Measurements from ENCODE around the gene LRPAP1.

The LRPAP1 gene

GRCh38 chr4:3468154-3468553 lies 64.1 kb downstream of the LRPAP1 start:
- ATAC-seq, result no peak
- no peak for TF ChIP-seq RARB (CRISPR knock-in tag; IDR thresholded peaks at IDR 0.05)
- TF ChIP-seq CREB5 (CRISPR knock-in tag; IDR thresholded peaks at IDR 0.05; ENCODE audit: low read depth), result no peak
- no peak for TF ChIP-seq OSR1 (CRISPR knock-in tag; IDR thresholded peaks at IDR 0.05)
- no peak for TF ChIP-seq POU6F1 (CRISPR knock-in tag; IDR thresholded peaks at IDR 0.05; ENCODE audit: borderline replicate concordance, low read depth)
- TF ChIP-seq ZNF565 (CRISPR knock-in tag; conservative IDR thresholded peaks at IDR 0.05; ENCODE audit: low read depth), result no peak
- TF ChIP-seq BACH2 (CRISPR knock-in tag; IDR thresholded peaks at IDR 0.05; ENCODE audit: borderline replicate concordance), result no peak
- TF ChIP-seq SNAI2 (CRISPR knock-in tag; IDR thresholded peaks at IDR 0.05), result no peak
- no peak for TF ChIP-seq CSDC2 (CRISPR knock-in tag; IDR thresholded peaks at IDR 0.05)
- no peak for TF ChIP-seq PATZ1 (CRISPR knock-in tag; IDR thresholded peaks at IDR 0.05; ENCODE audit: borderline replicate concordance)
- no peak for TF ChIP-seq TOX (CRISPR knock-in tag; IDR thresholded peaks at IDR 0.05; ENCODE audit: borderline replicate concordance)

- ATAC-seq, result no peak
- TF ChIP-seq ZNF565 (CRISPR knock-in tag; conservative IDR thresholded peaks at IDR 0.05; ENCODE audit: low read depth), result no peak
- TF ChIP-seq ZFP3 (CRISPR knock-in tag; IDR thresholded peaks at IDR 0.05), result no peak
- no peak for TF ChIP-seq RARB (CRISPR knock-in tag; IDR thresholded peaks at IDR 0.05)
- TF ChIP-seq ARNTL (CRISPR knock-in tag; IDR thresholded peaks at IDR 0.05; ENCODE audit: borderline replicate concordance, low read depth), result no peak
- no peak for TF ChIP-seq ZNF70 (CRISPR knock-in tag; IDR thresholded peaks at IDR 0.05)
- no peak for TF ChIP-seq POU6F1 (CRISPR knock-in tag; IDR thresholded peaks at IDR 0.05; ENCODE audit: borderline replicate concordance, low read depth)
- no peak for TF ChIP-seq SNAI2 (CRISPR knock-in tag; IDR thresholded peaks at IDR 0.05)
- TF ChIP-seq GLIS3 (CRISPR knock-in tag; IDR thresholded peaks at IDR 0.05), result no peak
- TF ChIP-seq ESRRG (CRISPR knock-in tag; IDR thresholded peaks at IDR 0.05), result no peak
- no peak for TF ChIP-seq BACH2 (CRISPR knock-in tag; IDR thresholded peaks at IDR 0.05; ENCODE audit: borderline replicate concordance)
- TF ChIP-seq CSDC2 (CRISPR knock-in tag; IDR thresholded peaks at IDR 0.05), result no peak
- no peak for TF ChIP-seq PPARA (CRISPR knock-in tag; IDR thresholded peaks at IDR 0.05; ENCODE audit: borderline replicate concordance)
- TF ChIP-seq TSHZ2 (CRISPR knock-in tag; IDR thresholded peaks at IDR 0.05), result no peak
- no peak for TF ChIP-seq PATZ1 (CRISPR knock-in tag; IDR thresholded peaks at IDR 0.05; ENCODE audit: borderline replicate concordance)
- TF ChIP-seq CREB5 (CRISPR knock-in tag; IDR thresholded peaks at IDR 0.05; ENCODE audit: low read depth), result no peak
- no peak for TF ChIP-seq TOX (CRISPR knock-in tag; IDR thresholded peaks at IDR 0.05; ENCODE audit: borderline replicate concordance)
- no peak for TF ChIP-seq OSR1 (CRISPR knock-in tag; IDR thresholded peaks at IDR 0.05)
- no peak for TF ChIP-seq TCF4 (CRISPR knock-in tag; IDR thresholded peaks at IDR 0.05; ENCODE audit: borderline replicate concordance)
- TF ChIP-seq ISL1 (CRISPR knock-in tag; IDR thresholded peaks at IDR 0.05), result no peak
These were observed 64.6 kb downstream of the LRPAP1 start for GRCh38 chr4:3467601-3468031.
